IPS-18a (cell line): Measurements from ENCODE around the gene PLCB4.

Source experiments
- H3K27ac ChIP-seq: one replicate; pipeline ENCODE4 v1.5.1; 2013; ENCODE audit warnings: low read length
- H3K27me3 ChIP-seq: one replicate; pipeline ENCODE4 v1.6.1; 2013; ENCODE audit warnings: mild to moderate bottlenecking, low read length; ENCODE audit not compliant: control insufficient read depth, insufficient read depth
- H3K36me3 ChIP-seq: one replicate; pipeline ENCODE4 v1.6.1; 2013; ENCODE audit warnings: low read depth, low read length; ENCODE audit not compliant: control insufficient read depth
- H3K4me1 ChIP-seq: one replicate; pipeline ENCODE4 v1.6.1; 2013; ENCODE audit warnings: low read depth, low read length; ENCODE audit not compliant: control insufficient read depth
- H3K4me3 ChIP-seq: one replicate; pipeline ENCODE4 v1.5.1; 2013; ENCODE audit warnings: low read length
- H3K9ac ChIP-seq: one replicate; pipeline ENCODE4 v1.6.1; 2013; ENCODE audit warnings: mild to moderate bottlenecking, low read length, moderate library complexity
- H3K9me3 ChIP-seq: one replicate; pipeline ENCODE4 v1.6.1; 2013; ENCODE audit warnings: low read depth, low read length; ENCODE audit not compliant: control insufficient read depth

Gene PLCB4

GRCh38 chr20:9508240-9508661, 439.4 kb downstream of the PLCB4 start:
- Histone ChIP-seq H3K27ac (no peak overlapping the region), H3K4me3 (peak overlapping the region; percentile 45), H3K9me3 (no peaks in the 10 kb centered on the region), H3K9ac (no peak overlapping the region), H3K27me3 (peaks cover 91% of the 10 kb centered on the region), H3K4me1 (peaks cover 12% of the 10 kb centered on the region), H3K36me3 (no peaks in the 10 kb centered on the region)

GRCh38 chr20:9508696-9509178, 439.9 kb downstream of the PLCB4 start:
- Histone ChIP-seq H3K4me3 (peak overlapping the region; percentile 45), H3K27me3 (peaks cover 96% of the 10 kb centered on the region), H3K9ac (no peak overlapping the region), H3K36me3 (no peaks in the 10 kb centered on the region), H3K27ac (no peak overlapping the region), H3K4me1 (peaks cover 12% of the 10 kb centered on the region), H3K9me3 (no peaks in the 10 kb centered on the region)

GRCh38 chr20:9509246-9509645, 440.4 kb downstream of the PLCB4 start:
- Histone ChIP-seq H3K4me3 (peak overlapping the region; percentile 45), H3K9ac (no peak overlapping the region), H3K27ac (no peak overlapping the region), H3K9me3 (no peaks in the 10 kb centered on the region), H3K27me3 (peaks cover 98% of the 10 kb centered on the region), H3K36me3 (no peaks in the 10 kb centered on the region), H3K4me1 (peaks cover 9% of the 10 kb centered on the region)

GRCh38 chr20:9510911-9511310, 442.0 kb downstream of the PLCB4 start:
- Histone ChIP-seq H3K27ac (no peak overlapping the region), H3K9me3 (no peaks in the 10 kb centered on the region), H3K4me3 (no peak overlapping the region), H3K27me3 (peaks cover 100% of the 10 kb centered on the region), H3K36me3 (no peaks in the 10 kb centered on the region), H3K9ac (no peak overlapping the region), H3K4me1 (peaks cover 16% of the 10 kb centered on the region)

- peaks cover 32% of the 10 kb centered on the region for H3K4me1 ChIP-seq
- no peaks in the 10 kb centered on the region for H3K9me3 ChIP-seq
- H3K36me3 ChIP-seq: no peaks in the 10 kb centered on the region
- H3K27me3 ChIP-seq: peaks cover 97% of the 10 kb centered on the region
- peak overlapping the region; percentile 63 for H3K4me3 ChIP-seq
- H3K27ac ChIP-seq: no peak overlapping the region
- H3K9ac ChIP-seq: no peak overlapping the region
These were observed 445.2 kb downstream of the PLCB4 start for GRCh38 chr20:9514072-9514460.

- peaks cover 97% of the 10 kb centered on the region for H3K27me3 ChIP-seq
- peaks cover 35% of the 10 kb centered on the region for H3K4me1 ChIP-seq
- no peaks in the 10 kb centered on the region for H3K9me3 ChIP-seq
- no peaks in the 10 kb centered on the region for H3K36me3 ChIP-seq
- H3K9ac ChIP-seq: peak within 1 kb of the TSS; percentile 11
- H3K4me3 ChIP-seq: peak within 1 kb of the TSS; percentile 63
- no peak within 1 kb of the TSS for H3K27ac ChIP-seq
These were observed 445.8 kb downstream of the PLCB4 start, which contains the start of gene LAMP5 for GRCh38 chr20:9514461-9515213. LAMP5 (plus strand) TSS chr20:9514590; CDS start chr20:9514853, 263 bp downstream.

GRCh38 chr20:9515214-9515585, 446.3 kb downstream of the PLCB4 start:
- Histone ChIP-seq H3K9ac (peak overlapping the region; percentile 11), H3K4me1 (peaks cover 40% of the 10 kb centered on the region), H3K4me3 (peak overlapping the region; percentile 63), H3K27me3 (peaks cover 97% of the 10 kb centered on the region), H3K36me3 (no peaks in the 10 kb centered on the region), H3K9me3 (no peaks in the 10 kb centered on the region), H3K27ac (no peak overlapping the region)

GRCh38 chr20:9515741-9516233, 446.9 kb downstream of the PLCB4 start:
- Histone ChIP-seq H3K9me3 (no peaks in the 10 kb centered on the region), H3K27me3 (peaks cover 97% of the 10 kb centered on the region), H3K4me1 (peaks cover 46% of the 10 kb centered on the region), H3K4me3 (peak overlapping the region; percentile 63), H3K27ac (no peak overlapping the region), H3K36me3 (no peaks in the 10 kb centered on the region), H3K9ac (no peak overlapping the region)

- peak overlapping the region; percentile 63 for H3K4me3 ChIP-seq
- peaks cover 95% of the 10 kb centered on the region for H3K27me3 ChIP-seq
- H3K27ac ChIP-seq: no peak overlapping the region
- H3K9me3 ChIP-seq: no peaks in the 10 kb centered on the region
- H3K4me1 ChIP-seq: peaks cover 51% of the 10 kb centered on the region
- no peak overlapping the region for H3K9ac ChIP-seq
- H3K36me3 ChIP-seq: no peaks in the 10 kb centered on the region
These were observed 447.5 kb downstream of the PLCB4 start for GRCh38 chr20:9516234-9516871.

GRCh38 chr20:9517297-9518162, 448.6 kb downstream of the PLCB4 start:
- H3K4me1 ChIP-seq: peaks cover 51% of the 10 kb centered on the region
- no peak overlapping the region for H3K4me3 ChIP-seq
- peaks cover 83% of the 10 kb centered on the region for H3K27me3 ChIP-seq
- H3K9ac ChIP-seq: no peak overlapping the region
- no peaks in the 10 kb centered on the region for H3K36me3 ChIP-seq
- no peaks in the 10 kb centered on the region for H3K9me3 ChIP-seq
- H3K27ac ChIP-seq: no peak overlapping the region

- Histone ChIP-seq H3K36me3 (no peaks in the 10 kb centered on the region), H3K9ac (no peak overlapping the region), H3K4me3 (peak overlapping the region; percentile 23), H3K4me1 (peaks cover 51% of the 10 kb centered on the region), H3K9me3 (no peaks in the 10 kb centered on the region), H3K27me3 (peaks cover 72% of the 10 kb centered on the region), H3K27ac (no peak overlapping the region)
These were observed 449.8 kb downstream of the PLCB4 start for GRCh38 chr20:9518576-9519175.
